Measurements from ENCODE around the gene CCDC57. TPM values are rescaled to one million over a fixed set of nuclear protein-coding genes. Genes with fewer than 3 reads are reported as not detected.

CCDC57 gene
- total and polyA plus RNA-seq, 12 donors: 7.0 to 34.5 (median 10.7) TPM

DNA sequence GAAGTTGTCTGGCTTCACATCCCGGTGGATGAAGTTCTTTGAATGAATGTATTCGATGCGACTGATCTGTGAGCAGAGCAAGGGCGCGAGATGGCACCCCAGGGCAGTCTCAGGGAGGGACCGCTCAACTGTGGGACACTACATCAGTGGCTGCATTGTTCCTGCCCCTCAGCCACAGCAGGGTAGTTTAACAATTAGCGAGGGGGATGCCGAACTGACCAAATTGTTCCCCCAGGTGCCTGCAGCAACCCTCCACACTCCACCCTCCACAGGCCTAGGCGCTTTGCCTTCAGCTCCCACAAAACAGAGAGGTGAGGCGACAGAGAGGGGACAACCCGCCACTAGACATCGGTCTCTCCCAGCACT lies 40.5 kb upstream of the CCDC57 start:
- H3K27me3 ChIP-seq: no peaks in the 10 kb centered on the region
- DNase-seq (no peak), ATAC-seq (no peak)
- 95 to 98% methylated on average over 12 of the region's 12 CpGs for WGBS, 2 donors
- H3K4me1 ChIP-seq: peaks cover 0 to 27% (median 6%) of the 10 kb centered on the region in 9 donors
- intact Hi-C loops (cut with DNase I): no loop called here
- TF ChIP-seq, protein P1, sequence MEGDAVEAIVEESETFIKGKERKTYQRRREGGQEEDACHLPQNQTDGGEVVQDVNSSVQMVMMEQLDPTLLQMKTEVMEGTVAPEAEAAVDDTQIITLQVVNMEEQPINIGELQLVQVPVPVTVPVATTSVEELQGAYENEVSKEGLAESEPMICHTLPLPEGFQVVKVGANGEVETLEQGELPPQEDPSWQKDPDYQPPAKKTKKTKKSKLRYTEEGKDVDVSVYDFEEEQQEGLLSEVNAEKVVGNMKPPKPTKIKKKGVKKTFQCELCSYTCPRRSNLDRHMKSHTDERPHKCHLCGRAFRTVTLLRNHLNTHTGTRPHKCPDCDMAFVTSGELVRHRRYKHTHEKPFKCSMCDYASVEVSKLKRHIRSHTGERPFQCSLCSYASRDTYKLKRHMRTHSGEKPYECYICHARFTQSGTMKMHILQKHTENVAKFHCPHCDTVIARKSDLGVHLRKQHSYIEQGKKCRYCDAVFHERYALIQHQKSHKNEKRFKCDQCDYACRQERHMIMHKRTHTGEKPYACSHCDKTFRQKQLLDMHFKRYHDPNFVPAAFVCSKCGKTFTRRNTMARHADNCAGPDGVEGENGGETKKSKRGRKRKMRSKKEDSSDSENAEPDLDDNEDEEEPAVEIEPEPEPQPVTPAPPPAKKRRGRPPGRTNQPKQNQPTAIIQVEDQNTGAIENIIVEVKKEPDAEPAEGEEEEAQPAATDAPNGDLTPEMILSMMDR (IDR thresholded peaks at IDR 0.05): no peak
- H3K4me3 ChIP-seq: no peak overlapping the region
- no peaks in the 10 kb centered on the region for H3K9me3 ChIP-seq
- no peak overlapping the region for H3K27ac ChIP-seq
- H3K36me3 ChIP-seq: peaks cover 17 to 89% (median 72%) of the 10 kb centered on the region in 9 donors

GRCh38 chr17:82252511-82253178 lies 40.0 kb upstream of the CCDC57 start:
- H3K36me3 ChIP-seq: peaks cover 17 to 89% (median 77%) of the 10 kb centered on the region in 9 donors
- H3K27ac ChIP-seq: no peak overlapping the region
- H3K9me3 ChIP-seq: no peaks in the 10 kb centered on the region
- H3K27me3 ChIP-seq: no peaks in the 10 kb centered on the region
- intact Hi-C loops (cut with DNase I): no loop called here
- no peak for DNase-seq
- TF ChIP-seq, protein P1 (IDR thresholded peaks at IDR 0.05): no peak
- 95 to 96% methylated on average over 28 of the region's 28 CpGs for WGBS, 2 donors
- no peak for ATAC-seq
- H3K4me1 ChIP-seq: peaks cover 4 to 32% (median 11%) of the 10 kb centered on the region in 9 donors
- no peak overlapping the region for H3K4me3 ChIP-seq

DNA sequence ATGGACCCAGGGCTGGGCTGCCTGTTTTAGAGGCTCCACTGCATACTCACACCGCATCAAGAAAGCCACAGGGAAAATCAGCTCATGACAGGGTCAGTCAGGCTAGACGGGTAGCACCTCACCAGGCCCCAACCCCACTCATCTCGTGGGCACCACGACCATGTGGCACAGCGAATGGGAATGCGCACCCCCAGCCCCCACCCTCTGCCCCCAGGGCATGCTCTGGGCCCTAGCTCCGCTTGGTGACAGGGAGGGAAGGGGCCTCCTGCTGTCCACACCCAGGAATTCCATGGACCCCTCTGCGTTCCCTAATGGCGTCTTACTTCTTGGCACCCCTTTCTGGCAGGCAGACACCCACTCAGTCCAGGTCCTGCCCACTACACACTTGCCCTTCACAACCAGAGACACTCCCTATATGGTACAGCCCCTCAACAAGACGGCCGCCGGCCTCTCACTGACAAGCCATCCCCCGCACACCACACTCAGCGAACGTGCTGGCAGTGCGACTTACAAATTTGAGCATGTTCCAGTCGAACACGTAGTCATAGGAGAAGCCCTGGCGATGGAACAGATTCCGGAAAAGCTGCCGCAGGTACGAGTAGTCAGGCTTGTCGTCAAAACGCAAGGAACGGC lies 38.3 kb upstream of the CCDC57 start:
- no peaks in the 10 kb centered on the region for H3K9me3 ChIP-seq
- H3K4me3 ChIP-seq: no peak overlapping the region
- H3K4me1 ChIP-seq: peaks cover 17 to 40% (median 27%) of the 10 kb centered on the region in 9 donors
- peak overlapping the region in 1 of 10 donors; percentile 15 for H3K27ac ChIP-seq
- TF ChIP-seq, protein P1 (IDR thresholded peaks at IDR 0.05): no peak
- no peaks in the 10 kb centered on the region for H3K27me3 ChIP-seq
- DNase-seq (no peak), ATAC-seq (no peak)
- 84 to 88% methylated on average over 25 of the region's 25 CpGs for WGBS, 2 donors
- peaks cover 17 to 89% (median 74%) of the 10 kb centered on the region in 9 donors for H3K36me3 ChIP-seq
- intact Hi-C loops (cut with DNase I): no loop called here

- 85% methylated on average over 33 of the region's 33 CpGs for WGBS, 2 donors
- ATAC-seq: no peak
- DNase-seq: no peak
These were observed 37.4 kb upstream of the CCDC57 start for GRCh38 chr17:82249896-82250581.

More at GRCh38 chr17:82249896-82250581, 37.4 kb upstream of the CCDC57 start:
- Histone ChIP-seq H3K9me3 (no peaks in the 10 kb centered on the region), H3K27ac (peak overlapping the region in 1 of 10 donors; percentile 37), H3K4me3 (no peak overlapping the region), H3K4me1 (peaks cover 17 to 46% (median 29%) of the 10 kb centered on the region in 9 donors), H3K27me3 (no peaks in the 10 kb centered on the region), H3K36me3 (peaks cover 17 to 91% (median 76%) of the 10 kb centered on the region in 9 donors)
- intact Hi-C loops (cut with DNase I): loop anchor here in 4 of 10 donors (10.0 kb wide), 2 partner anchors 45 to 75 kb away; no protein-coding TSS in a partner anchor
- TF ChIP-seq, protein P1 (IDR thresholded peaks at IDR 0.05): no peak

Measured in heart right ventricle (tissue), 16 donors.